OCI-LY7 (cell line): Measurements from ENCODE around the gene FBH1. TPM values are rescaled to one million over a fixed set of nuclear protein-coding genes. Genes with fewer than 3 reads are reported as not detected.

Experiments used
- BruUV-seq: library from RNA; stranded (reverse); fragments of 400-500 nt; replicated peaks from 2 replicates; lab custom pipeline; 2021; lab: Mats Ljungman, UMichigan
- CTCF ChIA-PET: fragments of 300-600 bp; sonication (Branson Sonifier 250); formaldehyde crosslinking; loops from one replicate; lab custom pipeline; 2022; ENCODE audit warnings: antibody characterized with exemption; ENCODE audit not compliant: unreplicated experiment; lab: Charles Lee
- POLR2A ChIA-PET: fragments of 300-600 bp; sonication (Branson Sonifier 250); formaldehyde crosslinking; loops from one replicate; lab custom pipeline; 2022; ENCODE audit warnings: antibody characterized with exemption; lab: Charles Lee
- DNase-seq: peaks from one replicate; pipeline ENCODE4 v3.0.0-alpha.2; 2015; ENCODE audit warnings: low spot score
- H2AFZ ChIP-seq: fragments of 200-600 bp; sonication (generic), shearing (Covaris generic); 2 replicates; pipeline ENCODE4 v1.6.1; 2014; ENCODE audit warnings: mild to moderate bottlenecking, antibody characterized with exemption, low read length, moderate library complexity
- H3K27ac ChIP-seq: fragments of 200-600 bp; sonication (generic); 2 replicates; pipeline ENCODE4 v1.5.1; 2014; ENCODE audit warnings: mixed run types, low read depth, mild to moderate bottlenecking, moderate library complexity, low read length, inconsistent platforms; ENCODE audit not compliant: poor library complexity, severe bottlenecking
- H3K36me3 ChIP-seq: fragments of 200-600 bp; sonication (generic); 2 replicates; pipeline ENCODE4 v1.6.1; 2014; ENCODE audit warnings: mild to moderate bottlenecking, antibody characterized with exemption, low read length, moderate library complexity, mixed read lengths; ENCODE audit not compliant: insufficient read depth
- H3K4me1 ChIP-seq: fragments of 200-600 bp; sonication (generic); 2 replicates; pipeline ENCODE4 v1.5.1; 2014; ENCODE audit warnings: mild to moderate bottlenecking, low read length; ENCODE audit not compliant: insufficient read depth, poor library complexity, severe bottlenecking
- H3K4me2 ChIP-seq: fragments of 200-600 bp; sonication (generic); 2 replicates; pipeline ENCODE4 v1.6.1; 2014; ENCODE audit warnings: mild to moderate bottlenecking, low read length
- H3K4me3 ChIP-seq: fragments of 200-600 bp; sonication (generic); 2 replicates; pipeline ENCODE4 v1.5.1; 2014; ENCODE audit warnings: mild to moderate bottlenecking, low read depth, low read length; ENCODE audit not compliant: poor library complexity, severe bottlenecking
- H3K79me2 ChIP-seq: fragments of 200-600 bp; sonication (generic); 2 replicates; pipeline ENCODE4 v1.6.1; 2016; ENCODE audit warnings: low read depth, mild to moderate bottlenecking, low read length, moderate library complexity, mixed read lengths; ENCODE audit not compliant: insufficient read depth
- H3K9me2 ChIP-seq: fragments of 200-600 bp; sonication (generic); 2 replicates; pipeline ENCODE4 v1.6.1; 2016; ENCODE audit warnings: mild to moderate bottlenecking, low read length, mixed read lengths; ENCODE audit not compliant: insufficient read depth
- H3K9me3 ChIP-seq: fragments of 200-600 bp; sonication (generic); 2 replicates; pipeline ENCODE4 v1.6.1; 2014; ENCODE audit warnings: mild to moderate bottlenecking, mixed run types, low read length, mixed read lengths
- H4K20me1 ChIP-seq: fragments of 200-600 bp; sonication (generic); 2 replicates; pipeline ENCODE4 v1.6.1; 2014; ENCODE audit warnings: mild to moderate bottlenecking, antibody characterized with exemption, low read length, moderate library complexity, mixed read lengths; ENCODE audit not compliant: insufficient read depth
- CTCF ChIP-seq: fragments of 200-600 bp; sonication (generic); conservative IDR thresholded peaks from 2 replicates; pipeline ENCODE4 v1.5.1; 2014; ENCODE audit warnings: mild to moderate bottlenecking, antibody characterized with exemption, low read length, moderate library complexity, mixed read lengths
- EZH2phosphoT487 ChIP-seq: fragments of 200-600 bp; sonication (generic); IDR thresholded peaks from 2 replicates; pipeline ENCODE4 v1.6.1; 2018; ENCODE audit warnings: low read depth, borderline replicate concordance, mild to moderate bottlenecking, mixed run types, antibody characterized with exemption, low read length, moderate library complexity, mixed read lengths
- intact Hi-C: fragments of 100-400 bp; cut with micrococcal nuclease; formaldehyde crosslinking; loops from one replicate; pipeline ENCODE4 v1.10.0; 2022; ENCODE audit not compliant: unreplicated experiment
- total RNA-seq, 2 experiments: library from RNA; depleted of rRNA in 1 of 2; stranded (reverse); fragments of >200 nt in 1 of 2; shearing (Covaris generic) in 1 of 2; gene quantifications; 2 replicates each; pipeline ENCODE4 v1.2.3, GENCODE V29; 2014 to 2022

The FBH1 gene
- total RNA-seq, 2 experiments from 2014 or later, result 58.1 to 65.6 TPM

- H3K4me2 ChIP-seq, result no peak overlapping the region
- no peaks in the 10 kb centered on the region for H3K36me3 ChIP-seq
- no TSS peak for BruUV-seq
- H3K4me1 ChIP-seq, result no peaks in the 10 kb centered on the region
- H3K27ac ChIP-seq, result no peak overlapping the region
- TF ChIP-seq CTCF, result no peak
- TF ChIP-seq EZH2phosphoT487, result no peak
- no peaks in the 10 kb centered on the region for H3K9me2 ChIP-seq
- H3K79me2 ChIP-seq, result no peaks in the 10 kb centered on the region
- H3K4me3 ChIP-seq, result no peak overlapping the region
- no peak for DNase-seq
- intact Hi-C loops, result no loop called here
- no peak overlapping the region for H2AFZ ChIP-seq
- H3K9me3 ChIP-seq, result no peaks in the 10 kb centered on the region
- H4K20me1 ChIP-seq, result no peaks in the 10 kb centered on the region
- POLR2A ChIA-PET, result no interaction called here
- CTCF ChIA-PET, result interaction anchor here (0.9 kb wide), 1 partner anchor 23 kb away, joined by 3 read pairs; no protein-coding TSS in a partner anchor
Measured at GRCh38 chr10:5959142-5959541, 69.1 kb downstream of the FBH1 start.

GRCh38 chr10:5959581-5960069 is 69.6 kb downstream of the FBH1 start:
- CTCF ChIA-PET, result interaction anchor here (0.9 kb wide), 1 partner anchor 22 kb away, joined by 3 read pairs; no protein-coding TSS in a partner anchor
- H3K4me1 ChIP-seq, result no peaks in the 10 kb centered on the region
- H3K4me3 ChIP-seq, result no peak overlapping the region
- intact Hi-C loops, result no loop called here
- no TSS peak for BruUV-seq
- no peaks in the 10 kb centered on the region for H3K36me3 ChIP-seq
- POLR2A ChIA-PET, result no interaction called here
- no peak for DNase-seq
- no peaks in the 10 kb centered on the region for H3K9me2 ChIP-seq
- no peak overlapping the region for H3K27ac ChIP-seq
- H4K20me1 ChIP-seq, result no peaks in the 10 kb centered on the region
- no peak overlapping the region for H3K4me2 ChIP-seq
- no peak overlapping the region for H2AFZ ChIP-seq
- TF ChIP-seq EZH2phosphoT487 (no peak), CTCF (no peak)
- no peaks in the 10 kb centered on the region for H3K9me3 ChIP-seq
- H3K79me2 ChIP-seq, result no peaks in the 10 kb centered on the region
